ENCODE measurements around the gene HEMK1. TPM values are rescaled to one million over a fixed set of nuclear protein-coding genes. Genes with fewer than 3 reads are reported as not detected.
A peak's percentile ranks its signal among the peaks of the same experiment; 100 is the strongest.

Gene HEMK1
- total RNA-seq, 2 donors from 2014 or later: 24.1 to 25.8 TPM

GRCh38 chr3:50534681-50535330, 34.5 kb upstream of the HEMK1 start:
- Histone ChIP-seq H3K9ac (ENCODE audit: extremely low read depth, low read length, poor library complexity, severe bottlenecking) (no peak overlapping the region), H3K36me3 (ENCODE audit: control insufficient read depth, insufficient read depth, low read length) (no peaks in the 10 kb centered on the region), H3K27ac (ENCODE audit: low read depth, low read length) (no peak overlapping the region), H3K9me3 (ENCODE audit: control insufficient read depth, low read length) (no peaks in the 10 kb centered on the region), H3K27me3 (ENCODE audit: control insufficient read depth, insufficient read depth, low read length, poor library complexity, severe bottlenecking) (peaks cover 12% of the 10 kb centered on the region), H3K4me1 (ENCODE audit: control insufficient read depth, insufficient read depth, low read length) (peaks cover 4% of the 10 kb centered on the region), H3K4me3 (ENCODE audit: low read length) (no peak overlapping the region)
- Mint-ChIP-seq H3K9me3 (no peaks in the 10 kb centered on the region), H3K4me1 (peaks cover 20% of the 10 kb centered on the region), H3K36me3 (ENCODE audit: low read depth) (no peaks in the 10 kb centered on the region), H3K27ac (peak overlapping the region; percentile 13), H3K27me3 (ENCODE audit: insufficient read depth) (peaks cover 19% of the 10 kb centered on the region), H3K4me3 (no peak overlapping the region)
- no peak for DNase-seq
- WGBS, 2 experiments (ENCODE audit: insufficient coverage in 1 of 2, insufficient read length in 1 of 2): 92 to 97% methylated on average over 6 to 9 of the region's 9 CpGs
- TF ChIP-seq, protein P1, sequence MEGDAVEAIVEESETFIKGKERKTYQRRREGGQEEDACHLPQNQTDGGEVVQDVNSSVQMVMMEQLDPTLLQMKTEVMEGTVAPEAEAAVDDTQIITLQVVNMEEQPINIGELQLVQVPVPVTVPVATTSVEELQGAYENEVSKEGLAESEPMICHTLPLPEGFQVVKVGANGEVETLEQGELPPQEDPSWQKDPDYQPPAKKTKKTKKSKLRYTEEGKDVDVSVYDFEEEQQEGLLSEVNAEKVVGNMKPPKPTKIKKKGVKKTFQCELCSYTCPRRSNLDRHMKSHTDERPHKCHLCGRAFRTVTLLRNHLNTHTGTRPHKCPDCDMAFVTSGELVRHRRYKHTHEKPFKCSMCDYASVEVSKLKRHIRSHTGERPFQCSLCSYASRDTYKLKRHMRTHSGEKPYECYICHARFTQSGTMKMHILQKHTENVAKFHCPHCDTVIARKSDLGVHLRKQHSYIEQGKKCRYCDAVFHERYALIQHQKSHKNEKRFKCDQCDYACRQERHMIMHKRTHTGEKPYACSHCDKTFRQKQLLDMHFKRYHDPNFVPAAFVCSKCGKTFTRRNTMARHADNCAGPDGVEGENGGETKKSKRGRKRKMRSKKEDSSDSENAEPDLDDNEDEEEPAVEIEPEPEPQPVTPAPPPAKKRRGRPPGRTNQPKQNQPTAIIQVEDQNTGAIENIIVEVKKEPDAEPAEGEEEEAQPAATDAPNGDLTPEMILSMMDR (conservative IDR thresholded peaks at IDR 0.05): no peak

DNA sequence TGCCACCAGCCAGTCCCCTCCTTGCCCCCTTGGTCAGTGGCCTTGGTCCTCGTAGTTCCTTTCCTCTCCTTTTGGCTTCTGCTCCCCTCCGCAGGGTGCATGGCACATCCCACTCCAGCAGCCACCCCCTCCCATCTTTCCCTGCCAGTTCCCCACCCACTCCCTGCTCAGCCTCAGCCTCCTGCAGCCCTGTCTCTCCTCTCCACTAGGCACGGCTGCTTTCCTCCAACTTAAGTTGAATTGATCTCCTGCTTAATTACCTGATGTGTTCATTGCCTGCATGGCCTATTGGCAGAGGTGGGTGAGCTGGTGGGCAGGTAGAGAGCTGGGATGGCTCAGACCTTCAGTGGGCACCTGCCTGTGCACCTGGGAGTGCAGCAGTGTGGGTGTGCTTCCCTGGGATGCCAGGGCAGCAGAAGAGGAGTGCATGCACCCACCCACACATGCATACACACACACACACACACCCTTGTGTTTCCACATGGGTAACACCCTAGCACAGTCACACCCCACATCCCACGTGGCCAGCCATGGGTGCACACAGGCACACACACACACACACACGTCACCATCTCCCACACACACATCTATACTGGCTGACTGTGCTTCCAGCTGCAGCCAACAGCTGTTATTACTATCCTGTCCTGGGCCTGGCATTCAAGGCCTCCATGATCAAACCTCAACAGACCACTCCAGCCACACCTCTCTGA, 32.7 kb upstream of the HEMK1 start:
- TF ChIP-seq, protein P1 (conservative IDR thresholded peaks at IDR 0.05): no peak
- H3K4me1 Mint-ChIP-seq: peaks cover 20% of the 10 kb centered on the region
- H3K9me3 ChIP-seq (ENCODE audit: control insufficient read depth, low read length): no peaks in the 10 kb centered on the region
- H3K27me3 ChIP-seq (ENCODE audit: control insufficient read depth, insufficient read depth, low read length, poor library complexity, severe bottlenecking): no peaks in the 10 kb centered on the region
- H3K36me3 Mint-ChIP-seq (ENCODE audit: low read depth): no peaks in the 10 kb centered on the region
- no peak overlapping the region for H3K27ac Mint-ChIP-seq
- peaks cover 9% of the 10 kb centered on the region for H3K27me3 Mint-ChIP-seq (ENCODE audit: insufficient read depth)
- H3K9me3 Mint-ChIP-seq: no peaks in the 10 kb centered on the region
- no peak overlapping the region for H3K4me3 Mint-ChIP-seq
- H3K27ac ChIP-seq (ENCODE audit: low read depth, low read length): no peak overlapping the region
- WGBS, 2 experiments (ENCODE audit: insufficient coverage in 1 of 2, insufficient read length in 1 of 2): 85 to 91% methylated on average over 2 to 5 of the region's 5 CpGs
- DNase-seq: no peak
- H3K9ac ChIP-seq (ENCODE audit: extremely low read depth, low read length, poor library complexity, severe bottlenecking): no peak overlapping the region
- H3K36me3 ChIP-seq (ENCODE audit: control insufficient read depth, insufficient read depth, low read length): no peaks in the 10 kb centered on the region
- no peak overlapping the region for H3K4me3 ChIP-seq (ENCODE audit: low read length)
- H3K4me1 ChIP-seq (ENCODE audit: control insufficient read depth, insufficient read depth, low read length): peaks cover 4% of the 10 kb centered on the region

GRCh38 chr3:50537421-50538129, 31.7 kb upstream of the HEMK1 start:
- TF ChIP-seq, protein P1 (conservative IDR thresholded peaks at IDR 0.05): no peak
- no peaks in the 10 kb centered on the region for H3K36me3 ChIP-seq (ENCODE audit: control insufficient read depth, insufficient read depth, low read length)
- no peak overlapping the region for H3K27ac ChIP-seq (ENCODE audit: low read depth, low read length)
- H3K4me3 ChIP-seq (ENCODE audit: low read length): no peak overlapping the region
- DNase-seq: no peak
- no peaks in the 10 kb centered on the region for H3K27me3 ChIP-seq (ENCODE audit: control insufficient read depth, insufficient read depth, low read length, poor library complexity, severe bottlenecking)
- H3K36me3 Mint-ChIP-seq (ENCODE audit: low read depth): no peaks in the 10 kb centered on the region
- H3K4me1 ChIP-seq (ENCODE audit: control insufficient read depth, insufficient read depth, low read length): peaks cover 4% of the 10 kb centered on the region
- no peak overlapping the region for H3K27ac Mint-ChIP-seq
- peaks cover 5% of the 10 kb centered on the region for H3K27me3 Mint-ChIP-seq (ENCODE audit: insufficient read depth)
- peaks cover 20% of the 10 kb centered on the region for H3K4me1 Mint-ChIP-seq
- no peak overlapping the region for H3K9ac ChIP-seq (ENCODE audit: extremely low read depth, low read length, poor library complexity, severe bottlenecking)
- WGBS, 2 experiments (ENCODE audit: insufficient coverage in 1 of 2, insufficient read length in 1 of 2): 82 to 95% methylated on average over 2 to 4 of the region's 4 CpGs
- no peak overlapping the region for H3K4me3 Mint-ChIP-seq
- no peaks in the 10 kb centered on the region for H3K9me3 ChIP-seq (ENCODE audit: control insufficient read depth, low read length)
- no peaks in the 10 kb centered on the region for H3K9me3 Mint-ChIP-seq

All from endodermal cell (in vitro differentiated cells).